SJSA1 (cell line): ENCODE data around the gene MBOAT1. TPM values are rescaled to one million over a fixed set of nuclear protein-coding genes. Genes with fewer than 3 reads are reported as not detected.
A peak's percentile ranks its signal among the peaks of the same experiment; 100 is the strongest.

Experiments
- DNase-seq, 2 experiments: peaks; one replicate each; pipeline ENCODE4 v3.0.0-alpha.2; 2015 to 2020; ENCODE audit warnings: low spot score in 2 of 2, low read depth in 1 of 2
- H3K27ac ChIP-seq: fragments of 250-450 bp; sonication (Bioruptor Pico); 2 replicates; pipeline ENCODE4 v1.5.1; 2020; ENCODE audit warnings: mild to moderate bottlenecking, moderate library complexity
- H3K27me3 ChIP-seq: fragments of 250-450 bp; sonication (Bioruptor Pico); replicated peaks from 2 replicates; pipeline ENCODE4 v1.5.1; 2020; ENCODE audit warnings: mild to moderate bottlenecking, moderate library complexity
- H3K36me3 ChIP-seq: fragments of 250-450 bp; sonication (Bioruptor Pico); 2 replicates; pipeline ENCODE4 v1.5.1; 2020; ENCODE audit warnings: mild to moderate bottlenecking
- H3K4me1 ChIP-seq: fragments of 250-450 bp; sonication (Bioruptor Pico); replicated peaks from 2 replicates; pipeline ENCODE4 v1.6.1; 2021; ENCODE audit warnings: mild to moderate bottlenecking
- H3K4me3 ChIP-seq: fragments of 250-450 bp; sonication (Bioruptor Pico); 2 replicates; pipeline ENCODE4 v1.5.1; 2020; ENCODE audit warnings: mild to moderate bottlenecking
- H3K9me3 ChIP-seq: fragments of 250-450 bp; sonication (Bioruptor Pico); replicated peaks from 2 replicates; pipeline ENCODE4 v1.5.1; 2020; ENCODE audit warnings: mild to moderate bottlenecking
- total RNA-seq: library from RNA; depleted of rRNA; stranded (reverse); fragments of >200 nt; shearing (Covaris generic); gene quantifications from 2 replicates; pipeline ENCODE4 v1.2.3, GENCODE V29; 2014

Gene MBOAT1
- total RNA-seq, 1 experiment from 2014 or later, result 56.6 TPM

DNA sequence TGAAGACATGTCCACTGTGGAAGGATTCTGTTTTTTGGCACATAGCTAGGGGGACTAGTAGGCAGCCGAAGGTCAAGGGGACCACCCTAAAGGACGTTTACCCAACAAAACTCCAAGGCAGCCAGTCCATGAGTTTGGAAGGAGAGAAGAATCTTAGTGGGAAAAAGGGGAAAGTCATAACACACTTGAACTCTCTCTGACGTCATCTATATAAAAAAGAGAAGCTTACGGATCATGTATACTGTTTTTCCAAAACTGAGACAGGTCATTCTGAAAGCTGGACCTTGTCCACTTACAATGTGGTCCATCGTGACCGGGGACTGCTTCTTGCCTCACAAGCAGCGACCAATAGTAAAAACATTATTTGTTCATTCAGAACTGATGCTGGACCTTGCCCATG is 95.5 kb downstream of the MBOAT1 start:
- no peaks in the 10 kb centered on the region for H3K9me3 ChIP-seq
- H3K27ac ChIP-seq, result no peak overlapping the region
- no peaks in the 10 kb centered on the region for H3K27me3 ChIP-seq
- H3K4me1 ChIP-seq, result no peaks in the 10 kb centered on the region
- DNase-seq, result no peak
- peaks cover 51% of the 10 kb centered on the region for H3K36me3 ChIP-seq
- H3K4me3 ChIP-seq, result no peak overlapping the region

DNA sequence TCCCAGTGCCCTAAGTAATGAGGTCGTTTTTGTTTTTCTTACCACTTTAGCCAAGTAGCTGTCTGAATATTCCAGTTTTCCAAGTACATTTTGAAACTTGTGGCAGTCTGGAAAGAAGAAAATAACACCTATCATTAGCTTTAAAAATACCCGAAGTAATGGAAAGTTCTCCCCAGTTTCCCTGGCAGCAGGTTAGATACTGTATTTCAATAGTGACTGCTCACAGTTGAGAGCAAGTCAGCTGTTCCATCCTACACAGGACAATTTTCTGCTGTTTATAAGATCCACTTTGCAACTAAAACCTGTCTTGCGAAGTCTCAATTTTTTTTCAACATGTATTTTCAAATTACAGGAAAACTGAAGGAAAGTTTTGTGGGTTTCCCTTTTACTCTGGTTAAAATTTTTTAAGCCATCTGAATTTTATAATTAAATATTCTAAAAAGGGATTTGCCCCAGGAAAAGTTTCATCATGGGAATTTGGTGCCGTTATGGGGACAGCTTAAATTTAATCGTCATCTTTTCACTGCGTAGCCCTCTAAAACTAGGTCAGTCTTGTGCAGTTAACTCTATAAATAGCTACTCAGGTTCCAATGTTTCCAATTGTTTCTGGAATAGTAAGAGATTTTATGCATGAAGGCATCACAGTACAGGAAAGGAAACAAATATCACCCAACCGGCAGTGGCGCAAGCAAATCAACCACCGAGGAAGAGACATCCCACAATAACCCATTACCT is 96.9 kb downstream of the MBOAT1 start:
- no peak for DNase-seq

DNA sequence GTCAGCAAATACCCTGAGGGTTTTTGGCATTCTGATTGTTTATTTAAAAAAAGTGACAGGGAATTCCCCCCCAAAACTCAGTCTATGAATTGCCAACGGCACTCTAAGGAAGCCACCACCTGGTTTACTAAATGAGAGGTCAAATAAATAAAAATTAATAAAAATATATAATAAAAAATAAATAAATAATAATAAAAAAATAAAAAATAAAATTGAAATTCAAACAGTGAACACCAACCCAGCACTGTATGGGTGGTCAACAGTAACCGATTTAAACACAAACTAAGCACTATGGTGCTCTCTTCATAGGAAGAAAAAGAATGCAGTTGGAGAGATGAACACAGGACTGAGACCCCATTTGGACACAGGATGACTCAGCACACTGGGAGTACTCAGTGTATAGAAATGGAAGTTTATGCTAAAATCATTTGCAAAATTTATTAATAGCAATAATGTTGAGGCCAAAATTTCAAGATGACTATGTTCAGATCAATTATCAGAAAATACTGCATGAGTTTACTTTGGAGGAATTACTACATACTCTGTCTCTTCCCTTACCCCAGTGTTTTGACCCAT is 98.5 kb downstream of the MBOAT1 start:
- DNase-seq, result no peak
- H3K36me3 ChIP-seq, result peaks cover 44% of the 10 kb centered on the region
- no peak overlapping the region for H3K27ac ChIP-seq
- H3K27me3 ChIP-seq, result no peaks in the 10 kb centered on the region
- H3K9me3 ChIP-seq, result no peaks in the 10 kb centered on the region
- H3K4me1 ChIP-seq, result no peaks in the 10 kb centered on the region
- no peak overlapping the region for H3K4me3 ChIP-seq

More for the DNA sequence above, 96.9 kb downstream of the MBOAT1 start:
- Histone ChIP-seq H3K27me3 (no peaks in the 10 kb centered on the region), H3K36me3 (peaks cover 47% of the 10 kb centered on the region), H3K4me1 (no peaks in the 10 kb centered on the region), H3K9me3 (no peaks in the 10 kb centered on the region), H3K27ac (no peak overlapping the region), H3K4me3 (no peak overlapping the region)

DNA sequence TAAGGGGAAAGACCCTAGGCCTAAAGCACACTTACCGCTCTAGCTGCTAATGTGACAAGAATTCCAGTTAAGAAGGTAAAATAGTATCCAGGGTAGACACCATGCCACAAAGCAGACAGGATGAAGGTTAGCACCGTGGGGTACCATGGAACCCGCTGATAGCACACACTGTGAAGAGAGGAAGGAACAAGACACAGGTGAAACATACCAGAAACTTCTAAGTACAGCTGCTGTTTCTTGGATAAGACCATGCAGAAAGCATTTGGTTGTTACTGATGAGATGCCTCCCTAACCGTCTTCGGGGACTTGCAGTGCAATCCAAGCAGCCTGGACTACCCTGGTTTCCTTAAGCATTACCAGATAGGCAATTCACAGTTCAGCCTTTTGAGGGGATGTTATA is 99.4 kb downstream of the MBOAT1 start:
- H3K36me3 ChIP-seq, result peaks cover 49% of the 10 kb centered on the region
- DNase-seq, result no peak
- H3K4me1 ChIP-seq, result no peaks in the 10 kb centered on the region
- no peaks in the 10 kb centered on the region for H3K27me3 ChIP-seq
- no peak overlapping the region for H3K27ac ChIP-seq
- no peaks in the 10 kb centered on the region for H3K9me3 ChIP-seq
- no peak overlapping the region for H3K4me3 ChIP-seq

DNA sequence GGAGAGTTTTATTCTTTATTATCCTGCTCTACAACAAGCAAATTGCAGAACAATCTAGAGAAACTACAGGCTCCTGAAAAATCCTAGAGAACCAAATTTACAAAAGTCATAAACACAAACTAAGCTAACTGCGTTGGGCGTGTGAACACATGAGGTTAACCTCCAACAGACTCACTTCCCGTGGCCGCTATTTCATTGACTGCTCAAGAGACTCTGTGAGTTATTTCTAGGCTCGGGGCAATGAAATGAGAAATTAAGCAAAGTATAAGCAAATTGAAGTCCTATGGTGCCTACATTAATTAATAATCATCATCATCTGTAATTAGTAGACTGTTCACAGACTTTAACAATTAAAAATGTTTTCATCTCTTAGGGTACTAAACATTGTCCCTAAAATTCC is 100.0 kb downstream of the MBOAT1 start:
- Histone ChIP-seq H3K4me1 (no peaks in the 10 kb centered on the region), H3K36me3 (peaks cover 50% of the 10 kb centered on the region), H3K9me3 (no peaks in the 10 kb centered on the region), H3K27ac (no peak overlapping the region), H3K4me3 (no peak overlapping the region), H3K27me3 (no peaks in the 10 kb centered on the region)
- no peak for DNase-seq

DNA sequence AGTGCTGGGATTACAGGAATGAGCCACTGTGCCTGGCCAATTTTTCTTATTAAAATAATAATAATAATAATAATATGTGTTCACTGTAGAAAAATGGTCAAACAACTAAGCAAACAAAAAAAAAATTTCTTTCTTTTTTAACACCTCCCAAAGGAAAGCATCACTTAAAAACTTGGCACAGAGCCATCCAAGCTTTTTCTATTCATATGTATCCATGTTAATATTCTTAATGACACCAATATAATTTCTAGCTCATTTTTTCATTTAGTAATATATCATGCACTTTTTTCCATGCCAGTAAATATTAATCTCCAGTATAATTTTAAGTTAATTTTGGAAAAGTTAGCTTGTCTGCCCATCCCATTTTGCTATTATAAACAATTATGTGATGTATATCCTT is 101.8 kb downstream of the MBOAT1 start:
- no peaks in the 10 kb centered on the region for H3K27me3 ChIP-seq
- DNase-seq, result no peak
- H3K4me1 ChIP-seq, result no peaks in the 10 kb centered on the region
- no peak overlapping the region for H3K4me3 ChIP-seq
- H3K9me3 ChIP-seq, result no peaks in the 10 kb centered on the region
- H3K27ac ChIP-seq, result no peak overlapping the region
- peaks cover 61% of the 10 kb centered on the region for H3K36me3 ChIP-seq

DNA sequence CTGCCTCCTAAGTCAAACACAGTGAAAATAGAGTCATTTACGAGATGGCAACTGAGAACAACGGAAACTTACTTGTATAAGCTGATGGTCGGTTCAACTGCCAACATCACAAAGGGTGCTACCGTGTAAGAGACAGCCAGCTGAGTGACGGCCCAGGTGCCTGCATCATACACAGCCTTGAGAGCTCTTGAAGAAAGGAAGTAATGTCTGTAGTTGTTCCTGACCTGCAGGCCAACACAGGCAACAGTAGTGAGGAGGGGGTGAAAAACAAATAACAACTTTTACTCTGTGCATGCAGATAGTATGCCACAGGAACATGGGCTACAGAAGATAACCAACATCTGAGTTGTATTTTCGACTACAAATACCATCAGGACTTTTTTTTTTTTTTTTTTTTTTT is 102.7 kb downstream of the MBOAT1 start:
- no peaks in the 10 kb centered on the region for H3K9me3 ChIP-seq
- no peak overlapping the region for H3K27ac ChIP-seq
- no peak overlapping the region for H3K4me3 ChIP-seq
- no peaks in the 10 kb centered on the region for H3K4me1 ChIP-seq
- no peak for DNase-seq
- no peaks in the 10 kb centered on the region for H3K27me3 ChIP-seq
- peaks cover 53% of the 10 kb centered on the region for H3K36me3 ChIP-seq

DNA sequence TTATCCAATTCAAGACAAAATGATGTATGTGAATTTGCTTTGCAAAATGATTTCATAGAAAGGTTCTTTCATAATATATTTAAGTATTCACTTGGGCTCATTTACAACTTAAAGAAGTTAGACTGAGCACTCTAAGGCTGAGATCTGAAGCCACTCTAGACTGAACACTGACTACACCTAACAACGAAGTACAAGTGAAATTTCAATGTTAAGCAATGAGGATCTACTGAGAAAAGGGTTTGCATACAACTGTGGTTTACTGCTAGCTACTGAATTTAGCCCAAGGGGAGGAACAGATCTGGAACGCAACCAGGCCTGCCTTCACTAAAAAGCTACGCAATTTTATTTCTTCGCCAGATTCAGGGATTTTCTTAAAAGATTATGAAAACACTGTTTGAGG is 106.4 kb downstream of the MBOAT1 start:
- Histone ChIP-seq H3K4me3 (no peak overlapping the region), H3K27me3 (no peaks in the 10 kb centered on the region), H3K9me3 (no peaks in the 10 kb centered on the region), H3K27ac (no peak overlapping the region), H3K36me3 (peaks cover 54% of the 10 kb centered on the region), H3K4me1 (no peaks in the 10 kb centered on the region)
- DNase-seq, result no peak

DNA sequence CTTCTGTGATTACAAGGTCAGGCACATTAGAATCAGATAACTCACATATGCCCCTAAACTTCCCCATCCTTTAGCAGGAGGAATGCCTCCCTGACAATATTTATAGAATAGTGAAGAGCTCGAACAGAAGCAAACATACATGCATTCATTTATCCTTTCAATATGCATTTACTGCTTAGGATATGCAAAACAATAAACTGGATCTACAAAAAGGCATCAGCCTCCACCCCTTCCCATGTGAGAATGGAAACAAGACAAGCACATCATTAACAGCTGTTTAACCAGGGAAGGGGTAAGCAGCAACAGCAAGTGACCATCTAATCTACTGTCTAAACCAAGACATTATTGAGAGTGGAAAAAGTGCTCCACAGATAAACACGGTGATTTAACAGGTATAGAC is 107.6 kb downstream of the MBOAT1 start:
- no peak overlapping the region for H3K4me3 ChIP-seq
- H3K27ac ChIP-seq, result no peak overlapping the region
- no peaks in the 10 kb centered on the region for H3K9me3 ChIP-seq
- no peak for DNase-seq
- no peaks in the 10 kb centered on the region for H3K4me1 ChIP-seq
- no peaks in the 10 kb centered on the region for H3K27me3 ChIP-seq
- peaks cover 61% of the 10 kb centered on the region for H3K36me3 ChIP-seq

DNA sequence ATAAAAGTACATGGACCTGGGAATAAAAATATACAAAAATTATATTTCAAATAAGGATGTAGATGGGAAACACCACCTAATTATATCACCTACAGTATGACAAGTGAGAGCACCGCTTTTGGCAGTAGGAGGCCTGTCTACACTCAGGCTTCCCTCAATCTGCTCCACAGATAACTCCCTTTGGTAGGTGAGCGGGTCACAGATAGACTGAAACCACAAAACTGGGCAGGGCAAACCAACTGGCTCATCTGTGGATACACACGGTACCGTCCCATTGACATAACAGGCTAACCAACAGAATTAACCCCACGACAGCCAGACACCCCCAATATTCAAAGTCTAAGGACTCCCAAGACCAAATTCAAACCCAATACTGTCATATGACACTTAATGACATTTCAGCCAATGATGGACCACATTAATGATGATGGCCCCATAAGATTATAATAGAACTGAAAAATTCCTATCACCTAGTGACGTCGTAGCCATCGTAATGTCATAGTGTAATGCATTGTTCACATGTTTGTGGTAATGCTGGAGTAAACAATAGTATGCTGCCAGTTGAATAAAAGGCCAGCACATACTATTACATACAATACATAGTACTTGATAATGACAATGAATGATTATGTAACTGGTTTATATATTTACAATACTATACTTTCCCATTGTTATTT is 109.7 kb downstream of the MBOAT1 start:
- H3K27me3 ChIP-seq, result no peaks in the 10 kb centered on the region
- H3K9me3 ChIP-seq, result no peaks in the 10 kb centered on the region
- peak in 1 of 2 experiments; percentile 9 for DNase-seq
- 0 out of 2 replicates have a peak overlapping the region, but pooled peaks have one; percentile 8 for H3K27ac ChIP-seq
- H3K4me3 ChIP-seq, result no peak overlapping the region
- H3K4me1 ChIP-seq, result peaks cover 9% of the 10 kb centered on the region
- H3K36me3 ChIP-seq, result peaks cover 48% of the 10 kb centered on the region

DNA sequence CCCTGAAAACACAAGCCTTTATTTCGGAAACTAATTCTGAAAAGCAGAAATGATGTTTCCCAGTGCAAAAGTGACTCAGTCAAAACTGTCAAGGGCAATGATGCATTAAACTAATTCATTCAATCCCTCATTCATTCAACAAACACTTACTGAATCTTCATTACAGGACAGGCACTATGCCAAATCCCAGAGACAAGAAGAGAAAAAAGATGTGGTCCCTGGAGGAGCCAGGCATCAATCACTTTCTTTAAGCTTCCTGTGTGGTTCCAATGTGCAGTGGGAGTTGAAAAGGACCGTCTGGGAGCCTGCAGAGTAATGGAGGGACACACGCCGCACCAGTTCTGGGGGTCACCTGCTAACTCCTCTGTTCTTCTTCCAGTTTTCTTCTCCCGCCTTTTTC is 113.1 kb downstream of the MBOAT1 start:
- no peak overlapping the region for H3K27ac ChIP-seq
- no peaks in the 10 kb centered on the region for H3K27me3 ChIP-seq
- H3K4me3 ChIP-seq, result no peak overlapping the region
- no peaks in the 10 kb centered on the region for H3K9me3 ChIP-seq
- H3K4me1 ChIP-seq, result peaks cover 12% of the 10 kb centered on the region
- H3K36me3 ChIP-seq, result peaks cover 37% of the 10 kb centered on the region
- no peak for DNase-seq

DNA sequence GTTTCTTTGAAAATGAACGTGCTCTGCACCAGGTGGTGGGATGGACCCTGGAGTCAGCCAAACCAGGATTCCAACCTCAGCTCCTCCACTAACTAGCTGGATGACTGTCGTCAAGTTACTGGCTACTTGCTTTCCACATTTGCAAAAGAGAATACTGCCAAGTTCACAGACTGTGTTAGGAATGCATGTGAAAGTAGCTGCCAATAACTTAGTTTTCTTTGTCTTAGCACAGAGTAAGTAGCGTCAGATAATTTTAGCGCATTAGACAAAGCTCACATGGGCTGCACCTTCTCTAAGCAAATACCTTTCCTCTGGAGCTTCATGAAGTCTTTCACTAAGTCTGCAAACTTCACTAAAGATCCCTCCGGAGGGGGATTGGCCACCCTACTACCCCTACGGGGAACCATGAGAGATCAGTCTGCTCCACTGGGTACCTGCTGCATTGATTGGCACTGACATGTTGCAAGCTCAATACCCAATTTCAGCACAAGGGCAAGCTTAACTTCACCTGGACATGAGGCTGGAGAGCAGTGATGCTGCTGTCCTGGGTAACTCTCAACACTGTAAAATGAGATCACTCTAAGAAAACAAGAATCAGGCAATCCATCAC is 113.9 kb downstream of the MBOAT1 start:
- no peak for DNase-seq
- Histone ChIP-seq H3K4me1 (peaks cover 12% of the 10 kb centered on the region), H3K27ac (no peak overlapping the region), H3K4me3 (no peak overlapping the region), H3K27me3 (no peaks in the 10 kb centered on the region), H3K36me3 (peaks cover 31% of the 10 kb centered on the region), H3K9me3 (no peaks in the 10 kb centered on the region)

DNA sequence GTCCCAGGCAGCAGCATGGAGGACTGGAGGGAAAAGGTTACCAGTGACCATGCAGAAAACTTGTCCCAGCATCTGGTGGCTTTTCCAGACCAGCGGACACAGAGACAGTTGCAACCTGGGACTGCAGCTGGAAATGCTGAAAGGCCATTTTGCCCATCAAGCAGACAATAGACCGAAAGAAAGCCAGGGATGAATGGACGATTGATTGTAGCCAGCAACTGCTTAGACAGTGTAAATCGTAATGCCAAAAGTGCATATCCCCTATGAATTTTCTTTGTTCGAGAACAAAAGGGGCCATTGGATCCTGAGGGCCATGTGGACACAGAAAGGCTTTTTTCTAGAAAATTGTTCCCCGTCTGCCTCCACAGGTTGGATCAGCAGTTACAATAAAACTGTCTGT is 115.7 kb downstream of the MBOAT1 start:
- H3K27me3 ChIP-seq, result no peaks in the 10 kb centered on the region
- H3K27ac ChIP-seq, result no peak overlapping the region
- peaks cover 16% of the 10 kb centered on the region for H3K36me3 ChIP-seq
- peaks cover 12% of the 10 kb centered on the region for H3K4me1 ChIP-seq
- H3K9me3 ChIP-seq, result no peaks in the 10 kb centered on the region
- H3K4me3 ChIP-seq, result no peak overlapping the region
- no peak for DNase-seq

DNA sequence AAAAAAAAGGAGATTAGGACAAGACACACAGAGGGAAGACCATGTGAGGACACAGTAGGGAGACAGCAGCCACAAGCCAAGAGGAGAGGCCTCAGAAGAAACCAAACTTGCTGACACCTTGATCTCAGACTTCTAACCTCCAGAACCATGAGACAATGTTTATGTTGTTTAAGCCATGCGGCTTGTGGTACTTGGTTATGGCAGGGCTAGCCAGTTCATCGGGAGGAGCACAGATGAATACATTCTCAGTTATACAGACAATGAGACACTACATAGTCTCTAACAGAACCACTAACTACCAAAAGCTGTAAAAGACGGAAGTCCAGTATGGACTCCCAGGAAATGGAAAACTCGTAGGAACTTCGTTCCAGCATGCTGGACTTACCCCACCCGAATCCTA is 116.8 kb downstream of the MBOAT1 start:
- H3K36me3 ChIP-seq, result peaks cover 8% of the 10 kb centered on the region
- H3K27ac ChIP-seq, result no peak overlapping the region
- H3K27me3 ChIP-seq, result no peaks in the 10 kb centered on the region
- H3K9me3 ChIP-seq, result no peaks in the 10 kb centered on the region
- DNase-seq, result no peak
- peaks cover 12% of the 10 kb centered on the region for H3K4me1 ChIP-seq
- H3K4me3 ChIP-seq, result no peak overlapping the region
